ENCODE results near the gene KRTAP12-1. TPM values are rescaled to one million over a fixed set of nuclear protein-coding genes. Genes with fewer than 3 reads are reported as not detected.

The KRTAP12-1 gene
- total RNA-seq, 1 experiment from 2014 or later, result 0.80 TPM

DNA sequence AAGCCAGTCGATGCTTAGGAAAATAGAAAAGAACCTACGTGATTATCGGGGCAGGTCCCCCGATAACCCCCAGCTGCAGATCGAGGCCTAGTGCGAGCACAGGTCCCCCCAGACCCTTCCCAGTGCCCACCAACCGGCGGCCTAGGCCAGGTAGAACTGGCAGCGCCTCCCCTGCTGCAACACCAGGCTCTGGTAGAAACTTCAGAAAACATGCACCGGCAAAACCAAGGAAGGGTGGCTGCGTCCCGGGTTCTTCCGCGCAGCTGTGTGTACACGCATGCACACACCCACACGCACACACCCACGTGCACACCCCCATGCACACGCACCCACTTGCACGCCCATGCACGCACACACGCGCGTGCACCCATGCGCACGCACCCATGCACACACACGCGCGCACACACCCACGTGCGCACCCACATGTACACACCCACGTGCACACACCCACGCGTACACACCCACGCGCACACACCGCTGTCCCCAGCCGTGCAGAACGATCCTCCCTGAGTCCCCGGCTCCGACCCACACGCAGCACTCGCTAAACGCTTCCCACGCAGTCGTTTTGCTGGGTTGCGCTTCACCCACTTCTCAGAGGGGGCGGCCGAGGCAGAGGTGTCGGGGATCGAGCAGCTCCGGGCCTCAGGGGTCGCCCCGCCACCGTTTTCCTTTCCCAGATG lies 24.2 kb upstream of the KRTAP12-1 start:
- TF ChIP-seq, protein P1, sequence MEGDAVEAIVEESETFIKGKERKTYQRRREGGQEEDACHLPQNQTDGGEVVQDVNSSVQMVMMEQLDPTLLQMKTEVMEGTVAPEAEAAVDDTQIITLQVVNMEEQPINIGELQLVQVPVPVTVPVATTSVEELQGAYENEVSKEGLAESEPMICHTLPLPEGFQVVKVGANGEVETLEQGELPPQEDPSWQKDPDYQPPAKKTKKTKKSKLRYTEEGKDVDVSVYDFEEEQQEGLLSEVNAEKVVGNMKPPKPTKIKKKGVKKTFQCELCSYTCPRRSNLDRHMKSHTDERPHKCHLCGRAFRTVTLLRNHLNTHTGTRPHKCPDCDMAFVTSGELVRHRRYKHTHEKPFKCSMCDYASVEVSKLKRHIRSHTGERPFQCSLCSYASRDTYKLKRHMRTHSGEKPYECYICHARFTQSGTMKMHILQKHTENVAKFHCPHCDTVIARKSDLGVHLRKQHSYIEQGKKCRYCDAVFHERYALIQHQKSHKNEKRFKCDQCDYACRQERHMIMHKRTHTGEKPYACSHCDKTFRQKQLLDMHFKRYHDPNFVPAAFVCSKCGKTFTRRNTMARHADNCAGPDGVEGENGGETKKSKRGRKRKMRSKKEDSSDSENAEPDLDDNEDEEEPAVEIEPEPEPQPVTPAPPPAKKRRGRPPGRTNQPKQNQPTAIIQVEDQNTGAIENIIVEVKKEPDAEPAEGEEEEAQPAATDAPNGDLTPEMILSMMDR (conservative IDR thresholded peaks at IDR 0.05; ENCODE audit: low read depth, low read length), result no peak
- TF ChIP-seq EZH2 (IDR thresholded peaks at IDR 0.05; ENCODE audit: borderline replicate concordance, low read depth, low read length, poor library complexity, severe bottlenecking), result no peak
- peaks cover 13% of the 10 kb centered on the region for H3K27me3 ChIP-seq (replicated peaks; ENCODE audit: insufficient read depth, low read depth, low read length, poor library complexity)
- no peaks in the 10 kb centered on the region for H3K9me3 ChIP-seq (ENCODE audit: low read depth, low read length, poor library complexity, severe bottlenecking)
- H3K4me3 ChIP-seq (ENCODE audit: low read depth, low read length, poor library complexity, severe bottlenecking), result no peak overlapping the region
- POLR2A ChIA-PET (ENCODE audit: low non-redundant PET), result no interaction called here
- DNase-seq (ENCODE audit: low spot score), result no peak
- H3K27ac ChIP-seq (ENCODE audit: low read depth, low read length, poor library complexity, severe bottlenecking), result no peak overlapping the region
- peaks cover 4% of the 10 kb centered on the region for H3K4me1 ChIP-seq (ENCODE audit: insufficient read depth, low read length, poor library complexity, severe bottlenecking)
- no TSS peak for BruUV-seq (replicated peaks)
- CTCF ChIA-PET, result no interaction called here
- intact Hi-C loops (cut with micrococcal nuclease; ENCODE audit: unreplicated experiment), result no loop called here
- no peaks in the 10 kb centered on the region for H3K36me3 ChIP-seq (ENCODE audit: insufficient read depth, low read length, poor library complexity, severe bottlenecking)

DNA sequence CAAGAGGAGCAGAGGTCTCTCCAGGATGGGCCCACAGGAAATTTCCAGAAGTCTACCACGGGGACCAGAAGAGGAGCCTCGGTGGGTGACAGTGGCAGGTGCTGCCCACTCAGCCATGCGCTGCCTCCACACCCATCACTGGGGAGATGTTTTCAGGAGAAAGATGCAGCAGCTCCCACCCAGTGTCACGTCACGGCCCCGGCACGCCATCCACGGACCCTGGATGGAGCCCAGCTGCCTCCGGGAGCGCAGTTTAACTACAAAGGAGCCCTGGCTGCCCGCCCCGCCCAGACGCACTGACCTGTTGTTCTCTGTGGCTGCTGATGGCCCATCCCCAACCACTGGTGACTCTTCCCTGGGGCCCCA lies 22.7 kb upstream of the KRTAP12-1 start:
- H3K27me3 ChIP-seq (replicated peaks; ENCODE audit: insufficient read depth, low read depth, low read length, poor library complexity), result peaks cover 8% of the 10 kb centered on the region
- CTCF ChIA-PET, result no interaction called here
- H3K36me3 ChIP-seq (ENCODE audit: insufficient read depth, low read length, poor library complexity, severe bottlenecking), result no peaks in the 10 kb centered on the region
- H3K4me1 ChIP-seq (ENCODE audit: insufficient read depth, low read length, poor library complexity, severe bottlenecking), result peaks cover 2% of the 10 kb centered on the region
- TF ChIP-seq EZH2 (IDR thresholded peaks at IDR 0.05; ENCODE audit: borderline replicate concordance, low read depth, low read length, poor library complexity, severe bottlenecking), result no peak
- TF ChIP-seq, protein P1 (conservative IDR thresholded peaks at IDR 0.05; ENCODE audit: low read depth, low read length), result no peak
- POLR2A ChIA-PET (ENCODE audit: low non-redundant PET), result no interaction called here
- H3K9me3 ChIP-seq (ENCODE audit: low read depth, low read length, poor library complexity, severe bottlenecking), result no peaks in the 10 kb centered on the region
- BruUV-seq (replicated peaks), result no TSS peak
- no peak for DNase-seq (ENCODE audit: low spot score)
- H3K4me3 ChIP-seq (ENCODE audit: low read depth, low read length, poor library complexity, severe bottlenecking), result no peak overlapping the region
- intact Hi-C loops (cut with micrococcal nuclease; ENCODE audit: unreplicated experiment), result no loop called here
- no peak overlapping the region for H3K27ac ChIP-seq (ENCODE audit: low read depth, low read length, poor library complexity, severe bottlenecking)

DNA sequence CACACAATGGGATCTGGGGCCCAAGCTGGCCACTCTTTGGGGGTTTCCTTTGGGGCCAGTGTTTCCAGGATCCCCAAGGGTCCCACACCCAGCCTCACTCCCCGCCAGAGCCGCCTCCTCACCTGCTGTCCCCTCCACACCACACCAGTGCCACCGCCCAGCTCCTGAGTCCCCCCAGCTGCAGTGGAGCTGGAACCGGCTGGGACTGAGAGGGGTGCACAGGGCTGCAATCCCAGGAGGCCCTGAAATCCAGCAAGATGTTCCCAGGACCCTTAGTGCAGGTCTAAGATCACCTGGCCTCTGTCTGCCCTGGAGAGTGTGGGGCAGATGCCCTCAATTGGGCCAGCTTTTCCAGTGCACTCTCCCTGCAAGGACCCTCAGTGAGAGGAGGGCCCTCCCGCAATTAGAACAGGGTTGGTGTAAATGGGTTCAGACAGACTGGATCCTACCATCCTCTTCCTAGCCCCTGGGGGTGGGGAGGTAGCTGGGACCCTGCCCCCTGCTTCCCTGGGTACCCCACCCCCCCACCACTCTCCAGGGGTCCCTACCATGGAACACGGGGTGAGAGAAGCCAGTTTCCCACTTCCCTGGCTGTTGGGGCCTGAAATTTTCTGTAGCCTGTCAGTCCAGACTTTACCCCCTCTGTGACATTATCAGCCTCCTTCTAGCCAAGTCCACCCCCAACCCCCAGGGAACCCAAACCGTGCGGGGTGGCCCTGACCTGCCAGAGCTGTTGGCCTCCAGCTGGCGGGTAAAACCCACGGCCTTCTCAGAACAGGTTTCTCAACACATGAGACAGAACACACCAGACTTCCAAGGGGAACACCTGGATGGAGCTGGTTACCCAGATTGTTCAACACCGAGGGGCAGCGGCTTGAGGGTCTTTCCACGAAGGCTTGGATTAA lies 22.0 kb upstream of the KRTAP12-1 start:
- intact Hi-C loops (cut with micrococcal nuclease; ENCODE audit: unreplicated experiment), result no loop called here
- H3K9me3 ChIP-seq (ENCODE audit: low read depth, low read length, poor library complexity, severe bottlenecking), result no peaks in the 10 kb centered on the region
- H3K4me3 ChIP-seq (ENCODE audit: low read depth, low read length, poor library complexity, severe bottlenecking), result no peak overlapping the region
- H3K36me3 ChIP-seq (ENCODE audit: insufficient read depth, low read length, poor library complexity, severe bottlenecking), result no peaks in the 10 kb centered on the region
- no peaks in the 10 kb centered on the region for H3K4me1 ChIP-seq (ENCODE audit: insufficient read depth, low read length, poor library complexity, severe bottlenecking)
- no peak overlapping the region for H3K27ac ChIP-seq (ENCODE audit: low read depth, low read length, poor library complexity, severe bottlenecking)
- ChIA-PET CTCF (no interaction called here), POLR2A (ENCODE audit: low non-redundant PET) (no interaction called here)
- no peak for DNase-seq (ENCODE audit: low spot score)
- peaks cover 8% of the 10 kb centered on the region for H3K27me3 ChIP-seq (replicated peaks; ENCODE audit: insufficient read depth, low read depth, low read length, poor library complexity)
- BruUV-seq (replicated peaks), result no TSS peak
- no peak for TF ChIP-seq EZH2 (IDR thresholded peaks at IDR 0.05; ENCODE audit: borderline replicate concordance, low read depth, low read length, poor library complexity, severe bottlenecking)
- TF ChIP-seq, protein P1 (conservative IDR thresholded peaks at IDR 0.05; ENCODE audit: low read depth, low read length), result no peak
